ENCODE measurements around the gene CASS4. TPM values are rescaled to one million over a fixed set of nuclear protein-coding genes. Genes with fewer than 3 reads are reported as not detected.

CASS4 gene
- 10 to 100 TPM in 2 of 3 donors, 1 to 10 TPM in 1; 9.3 to 13.8 (median 13.4) TPM for total RNA-seq
- total RNA-seq (2013), result 8.3 TPM

- H3K27me3 ChIP-seq (ENCODE audit: control insufficient read depth, insufficient read depth, low read length), result no peaks in the 10 kb centered on the region
- Mint-ChIP-seq H3K4me3 (peak within 1 kb of the TSS; percentile 89), H3K4me1 (peaks cover 47% of the 10 kb centered on the region in 2 donors), H3K9me3 (no peaks in the 10 kb centered on the region), H3K27ac (peak within 1 kb of the TSS; percentile 93 to 95), H3K27me3 (ENCODE audit: low read depth in 2 of 2) (no peaks in the 10 kb centered on the region), H3K36me3 (no peaks in the 10 kb centered on the region)
- H3K4me3 ChIP-seq (ENCODE audit: low read length), result peak within 1 kb of the TSS; percentile 37
- H3K36me3 ChIP-seq (ENCODE audit: control insufficient read depth, insufficient read depth, low read length), result peaks cover 12% of the 10 kb centered on the region
- no peaks in the 10 kb centered on the region for H3K9me3 ChIP-seq (ENCODE audit: control insufficient read depth, insufficient read depth, low read length)
- no peak for TF ChIP-seq CTCF (IDR thresholded peaks at IDR 0.05)
- DNase-seq (peak in 1 of 2 donors; percentile 78), ATAC-seq (peak; percentile 73 to 89 (median 86))
- WGBS (ENCODE audit: insufficient coverage), result 7% methylated on average over 10 of the region's 10 CpGs
- peak within 1 kb of the TSS; percentile 82 for H3K27ac ChIP-seq (ENCODE audit: low read length)
- intact Hi-C loops (cut with micrococcal nuclease), result loop anchor here (1.0 to 5.0 kb wide), 3 partner anchors 8 to 50 kb away; partner anchors contain the start of genes AURKA and CSTF1
- H3K4me1 ChIP-seq (ENCODE audit: control insufficient read depth, insufficient read depth, low read length), result peaks cover 41% of the 10 kb centered on the region
These were observed at the start of gene CASS4 for GRCh38 chr20:56411759-56412472. CASS4 (plus strand) TSS chr20:56412260; CDS start chr20:56412459, 199 bp downstream.

- Histone ChIP-seq H3K27ac (ENCODE audit: low read length) (no peak overlapping the region), H3K4me3 (ENCODE audit: low read length) (no peak overlapping the region), H3K27me3 (ENCODE audit: control insufficient read depth, insufficient read depth, low read length) (no peaks in the 10 kb centered on the region), H3K36me3 (ENCODE audit: control insufficient read depth, insufficient read depth, low read length) (peaks cover 2% of the 10 kb centered on the region), H3K4me1 (ENCODE audit: control insufficient read depth, insufficient read depth, low read length) (peaks cover 16% of the 10 kb centered on the region), H3K9me3 (ENCODE audit: control insufficient read depth, insufficient read depth, low read length) (no peaks in the 10 kb centered on the region)
- TF ChIP-seq CTCF (IDR thresholded peaks at IDR 0.05), result no peak
- Mint-ChIP-seq H3K9me3 (no peaks in the 10 kb centered on the region), H3K27me3 (ENCODE audit: low read depth in 2 of 2) (no peaks in the 10 kb centered on the region), H3K27ac (no peak overlapping the region), H3K4me3 (no peak overlapping the region), H3K4me1 (peaks cover 7 to 18% of the 10 kb centered on the region in 2 donors), H3K36me3 (no peaks in the 10 kb centered on the region)
- intact Hi-C loops (cut with micrococcal nuclease), result no loop called here
- ATAC-seq (no peak), DNase-seq (no peak)
- WGBS (ENCODE audit: insufficient coverage), result 43% methylated on average over 8 of the region's 8 CpGs
These were observed 49.1 kb upstream of the CASS4 start for GRCh38 chr20:56362833-56363413.

GRCh38 chr20:56363491-56363890 lies 48.6 kb upstream of the CASS4 start:
- intact Hi-C loops (cut with micrococcal nuclease), result no loop called here
- Histone ChIP-seq H3K4me1 (ENCODE audit: control insufficient read depth, insufficient read depth, low read length) (peaks cover 14% of the 10 kb centered on the region), H3K9me3 (ENCODE audit: control insufficient read depth, insufficient read depth, low read length) (no peaks in the 10 kb centered on the region), H3K4me3 (ENCODE audit: low read length) (no peak overlapping the region), H3K36me3 (ENCODE audit: control insufficient read depth, insufficient read depth, low read length) (peaks cover 2% of the 10 kb centered on the region), H3K27me3 (ENCODE audit: control insufficient read depth, insufficient read depth, low read length) (no peaks in the 10 kb centered on the region), H3K27ac (ENCODE audit: low read length) (no peak overlapping the region)
- no peak overlapping the region for H3K27ac Mint-ChIP-seq
- TF ChIP-seq CTCF (IDR thresholded peaks at IDR 0.05), result no peak
- H3K9me3 Mint-ChIP-seq, result no peaks in the 10 kb centered on the region
- H3K36me3 Mint-ChIP-seq, result no peaks in the 10 kb centered on the region
- WGBS (ENCODE audit: insufficient coverage), result 95% methylated on average over 6 of the region's 6 CpGs
- H3K27me3 Mint-ChIP-seq (ENCODE audit: low read depth in 2 of 2), result no peaks in the 10 kb centered on the region
- DNase-seq, result no peak
- ATAC-seq, result no peak
- no peak overlapping the region for H3K4me3 Mint-ChIP-seq
- H3K4me1 Mint-ChIP-seq, result peaks cover 7 to 18% of the 10 kb centered on the region in 2 donors

Data from natural killer cell (primary cell).